Activated naive CD4-positive, alpha-beta T cell treated with anti-CD3 and anti-CD28 coated beads, Interleukin-2, amount 50 U/mL, for 24 hours (primary cell): ENCODE results near the gene RSU1.

ENCODE experiments used
- H3K27ac Mint-ChIP-seq: one replicate; pipeline ENCODE4 v1.8.0; 2021; ENCODE audit warnings: mild to moderate bottlenecking, mixed read lengths
- H3K27me3 Mint-ChIP-seq: one replicate; pipeline ENCODE4 v1.8.0; 2021; ENCODE audit warnings: mixed read lengths
- H3K36me3 Mint-ChIP-seq: one replicate; pipeline ENCODE4 v1.8.0; 2021; ENCODE audit warnings: mixed read lengths
- H3K4me1 Mint-ChIP-seq: one replicate; pipeline ENCODE4 v1.8.0; 2021; ENCODE audit warnings: mixed read lengths
- H3K4me3 Mint-ChIP-seq: one replicate; pipeline ENCODE4 v1.8.0; 2021; ENCODE audit warnings: mild to moderate bottlenecking, mixed read lengths
- H3K9me3 Mint-ChIP-seq: one replicate; pipeline ENCODE4 v1.8.0; 2021; ENCODE audit warnings: mixed read lengths

Gene RSU1

GRCh38 chr10:16653224-16653623 lies 164.0 kb downstream of the RSU1 start:
- peaks cover 6% of the 10 kb centered on the region for H3K36me3 Mint-ChIP-seq
- no peak overlapping the region for H3K27ac Mint-ChIP-seq
- H3K4me3 Mint-ChIP-seq: no peak overlapping the region
- no peaks in the 10 kb centered on the region for H3K9me3 Mint-ChIP-seq
- no peaks in the 10 kb centered on the region for H3K27me3 Mint-ChIP-seq
- peaks cover 14% of the 10 kb centered on the region for H3K4me1 Mint-ChIP-seq

DNA sequence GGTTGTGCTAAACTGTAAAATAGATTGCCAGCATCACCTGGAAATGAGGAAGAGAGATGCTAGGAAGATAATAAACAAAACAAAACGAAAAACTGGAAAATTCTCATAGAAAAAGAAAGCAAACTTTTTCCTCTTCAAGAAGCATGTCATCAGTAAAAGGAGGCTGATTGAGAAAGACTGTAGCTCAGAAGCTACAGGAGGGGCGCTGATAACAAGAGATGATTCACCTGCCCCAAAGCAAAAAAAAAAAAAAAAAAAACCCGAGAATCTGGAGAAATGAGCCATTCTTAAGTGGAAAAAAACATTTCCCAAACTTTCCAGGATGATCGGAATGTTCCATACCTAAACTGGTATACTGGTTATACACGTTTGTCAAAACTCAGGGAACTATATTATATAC lies 165.1 kb downstream of the RSU1 start:
- peaks cover 14% of the 10 kb centered on the region for H3K4me1 Mint-ChIP-seq
- no peak overlapping the region for H3K4me3 Mint-ChIP-seq
- H3K27me3 Mint-ChIP-seq: no peaks in the 10 kb centered on the region
- H3K9me3 Mint-ChIP-seq: no peaks in the 10 kb centered on the region
- peak overlapping the region; percentile 12 for H3K27ac Mint-ChIP-seq
- H3K36me3 Mint-ChIP-seq: peaks cover 6% of the 10 kb centered on the region

GRCh38 chr10:16649757-16650156 lies 167.5 kb downstream of the RSU1 start:
- no peaks in the 10 kb centered on the region for H3K9me3 Mint-ChIP-seq
- H3K27me3 Mint-ChIP-seq: no peaks in the 10 kb centered on the region
- H3K36me3 Mint-ChIP-seq: peaks cover 6% of the 10 kb centered on the region
- no peak overlapping the region for H3K4me3 Mint-ChIP-seq
- H3K27ac Mint-ChIP-seq: no peak overlapping the region
- peaks cover 18% of the 10 kb centered on the region for H3K4me1 Mint-ChIP-seq

- no peaks in the 10 kb centered on the region for H3K9me3 Mint-ChIP-seq
- H3K27ac Mint-ChIP-seq: no peak overlapping the region
- H3K27me3 Mint-ChIP-seq: no peaks in the 10 kb centered on the region
- H3K36me3 Mint-ChIP-seq: peaks cover 8% of the 10 kb centered on the region
- peaks cover 18% of the 10 kb centered on the region for H3K4me1 Mint-ChIP-seq
- H3K4me3 Mint-ChIP-seq: no peak overlapping the region
Observed at GRCh38 chr10:16648366-16648765, 168.9 kb downstream of the RSU1 start.

DNA sequence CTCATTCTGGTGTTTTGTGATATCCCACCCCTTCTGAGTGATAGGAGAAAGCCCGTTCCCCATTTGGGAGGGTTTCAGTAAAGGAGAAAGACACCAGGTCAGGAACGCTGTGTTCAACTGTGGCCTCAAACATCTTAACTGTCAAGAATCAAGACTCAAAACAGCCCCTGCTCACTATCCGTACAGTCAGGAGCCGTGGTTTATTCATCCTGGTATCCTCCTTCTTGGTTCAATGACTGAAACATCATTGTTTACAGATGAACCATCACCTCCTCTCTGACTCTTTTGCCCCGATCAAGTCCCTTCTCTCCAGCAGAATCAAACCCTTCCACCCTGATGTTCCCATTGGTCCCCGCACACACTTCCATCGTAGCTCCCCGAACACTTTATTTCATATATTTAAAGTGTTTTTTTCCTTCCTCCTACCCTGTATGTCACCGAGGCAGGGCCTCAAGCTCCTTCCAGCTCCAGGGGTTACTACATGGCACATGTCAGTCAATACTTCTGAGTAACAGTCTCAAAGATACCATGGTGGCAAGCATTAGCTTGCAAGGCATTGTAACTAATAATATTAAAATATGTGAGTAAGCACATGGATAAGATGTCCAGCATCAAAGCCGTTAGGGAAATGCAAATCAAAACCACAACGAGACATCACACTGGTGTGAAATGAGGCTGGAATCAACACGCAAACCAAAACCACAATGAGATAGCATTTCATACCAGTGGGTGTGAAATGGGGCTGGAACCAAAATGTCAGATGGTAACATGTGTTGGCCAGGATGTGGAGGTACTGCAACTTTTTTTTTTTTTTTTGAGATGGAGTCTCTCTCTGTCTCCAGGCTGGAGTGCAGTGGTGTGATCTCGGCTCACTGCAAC lies 170.8 kb downstream of the RSU1 start:
- Mint-ChIP-seq H3K9me3 (no peaks in the 10 kb centered on the region), H3K27ac (peak overlapping the region; percentile 15), H3K4me3 (no peak overlapping the region), H3K4me1 (peaks cover 7% of the 10 kb centered on the region), H3K27me3 (no peaks in the 10 kb centered on the region), H3K36me3 (peaks cover 3% of the 10 kb centered on the region)

DNA sequence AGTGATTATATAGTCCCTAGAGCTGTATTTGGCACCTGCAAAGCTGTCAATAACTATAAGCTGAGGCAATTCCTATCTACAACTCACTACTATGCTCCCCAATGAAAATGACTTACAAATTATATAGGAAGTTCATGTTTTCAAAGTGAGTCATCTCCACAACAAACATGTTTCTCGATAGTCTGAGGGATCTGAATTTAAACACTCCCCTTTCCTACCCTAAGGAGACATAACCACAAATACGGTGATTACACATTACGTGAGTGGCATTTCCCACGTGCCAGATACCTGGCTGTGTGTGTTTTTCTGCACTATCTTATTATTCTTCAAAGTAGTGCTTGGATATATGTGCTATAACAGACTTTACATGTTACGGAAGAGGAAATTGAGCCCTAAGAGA lies 173.1 kb downstream of the RSU1 start:
- Mint-ChIP-seq H3K27me3 (no peaks in the 10 kb centered on the region), H3K27ac (no peak overlapping the region), H3K36me3 (peaks cover 4% of the 10 kb centered on the region), H3K4me1 (peaks cover 9% of the 10 kb centered on the region), H3K4me3 (no peak overlapping the region), H3K9me3 (no peaks in the 10 kb centered on the region)

DNA sequence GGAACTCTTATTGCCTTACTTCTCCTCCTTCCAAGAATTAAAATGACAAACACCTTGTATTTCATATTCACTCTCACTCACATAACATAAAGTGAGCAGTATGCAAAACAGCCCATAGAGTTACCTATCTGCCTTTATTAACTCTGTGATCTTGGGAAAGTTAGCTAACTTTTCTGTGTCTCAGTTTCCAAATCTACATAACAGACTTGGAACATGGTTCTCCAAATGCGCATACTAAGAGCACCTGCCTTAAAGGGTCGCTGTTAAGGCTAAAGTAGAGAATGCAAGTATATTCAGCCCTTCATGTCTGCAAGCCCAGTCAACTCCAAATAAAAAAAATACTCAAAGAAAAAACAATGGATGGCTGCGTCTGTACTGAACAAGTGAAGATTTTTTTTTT lies 173.7 kb downstream of the RSU1 start:
- no peaks in the 10 kb centered on the region for H3K27me3 Mint-ChIP-seq

DNA sequence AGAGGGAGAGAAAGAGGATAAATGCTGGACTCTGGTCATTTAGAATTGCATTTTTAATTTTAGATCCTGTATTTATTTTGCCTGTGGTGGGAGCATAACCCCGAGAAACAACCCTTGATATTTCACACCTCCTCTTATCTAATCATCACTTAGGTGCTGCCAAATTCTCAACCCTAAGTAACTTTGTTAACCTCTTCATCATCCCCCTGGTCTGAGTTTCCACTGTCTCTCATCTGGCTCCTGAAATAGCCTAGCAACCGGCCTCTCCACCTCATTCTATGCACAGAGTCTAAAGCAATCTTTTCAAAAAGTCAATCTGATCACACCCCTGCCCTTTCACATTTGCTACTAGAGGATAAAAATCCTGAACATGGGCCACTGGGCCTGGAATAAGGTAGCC lies 177.1 kb downstream of the RSU1 start:
- Mint-ChIP-seq H3K27ac (peak overlapping the region; percentile 18), H3K36me3 (peaks cover 13% of the 10 kb centered on the region), H3K9me3 (no peaks in the 10 kb centered on the region), H3K4me3 (no peak overlapping the region), H3K27me3 (no peaks in the 10 kb centered on the region), H3K4me1 (peaks cover 5% of the 10 kb centered on the region)

More for the DNA sequence above, 173.7 kb downstream of the RSU1 start:
- Mint-ChIP-seq H3K4me3 (no peak overlapping the region), H3K9me3 (no peaks in the 10 kb centered on the region), H3K36me3 (peaks cover 6% of the 10 kb centered on the region), H3K27ac (no peak overlapping the region), H3K4me1 (peaks cover 9% of the 10 kb centered on the region)

GRCh38 chr10:16639471-16639870 lies 177.8 kb downstream of the RSU1 start:
- Mint-ChIP-seq H3K9me3 (no peaks in the 10 kb centered on the region), H3K4me1 (peaks cover 5% of the 10 kb centered on the region), H3K27ac (no peak overlapping the region), H3K36me3 (peaks cover 13% of the 10 kb centered on the region), H3K4me3 (no peak overlapping the region), H3K27me3 (no peaks in the 10 kb centered on the region)

- H3K4me3 Mint-ChIP-seq: no peak overlapping the region
- H3K27me3 Mint-ChIP-seq: no peaks in the 10 kb centered on the region
- H3K27ac Mint-ChIP-seq: no peak overlapping the region
- peaks cover 12% of the 10 kb centered on the region for H3K36me3 Mint-ChIP-seq
- H3K4me1 Mint-ChIP-seq: no peaks in the 10 kb centered on the region
- no peaks in the 10 kb centered on the region for H3K9me3 Mint-ChIP-seq
Observed at GRCh38 chr10:16632996-16633395, 184.2 kb downstream of the RSU1 start.

- Mint-ChIP-seq H3K9me3 (peaks cover 12% of the 10 kb centered on the region), H3K27me3 (no peaks in the 10 kb centered on the region), H3K27ac (no peak overlapping the region), H3K4me3 (no peak overlapping the region), H3K4me1 (no peaks in the 10 kb centered on the region), H3K36me3 (peaks cover 36% of the 10 kb centered on the region)
Observed at GRCh38 chr10:16626697-16627096, 190.5 kb downstream of the RSU1 start.

DNA sequence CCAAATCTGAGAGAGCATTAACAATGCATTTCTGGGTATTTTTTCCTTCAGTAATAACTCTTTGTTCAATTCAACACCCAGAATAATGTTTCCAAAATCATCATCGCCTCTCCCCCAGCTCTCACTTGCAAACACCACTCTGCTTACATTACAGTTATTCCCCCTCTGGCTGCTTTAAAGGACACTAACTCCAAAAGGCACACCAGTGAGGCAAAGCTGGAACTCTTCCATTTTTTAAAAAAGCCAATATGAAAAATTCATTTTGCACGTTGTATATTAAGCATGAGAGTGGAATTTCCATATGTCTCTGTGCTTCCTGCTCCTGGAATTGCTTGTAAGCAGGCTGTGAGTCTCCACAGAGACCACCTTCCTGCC lies 204.3 kb downstream of the RSU1 start:
- Mint-ChIP-seq H3K27me3 (no peaks in the 10 kb centered on the region), H3K36me3 (peaks cover 35% of the 10 kb centered on the region), H3K9me3 (peaks cover 8% of the 10 kb centered on the region)

GRCh38 chr10:16612115-16612980 lies 204.9 kb downstream of the RSU1 start:
- H3K9me3 Mint-ChIP-seq: peaks cover 8% of the 10 kb centered on the region
- H3K4me3 Mint-ChIP-seq: no peak overlapping the region
- peaks cover 33% of the 10 kb centered on the region for H3K36me3 Mint-ChIP-seq
- H3K27ac Mint-ChIP-seq: no peak overlapping the region
- no peaks in the 10 kb centered on the region for H3K4me1 Mint-ChIP-seq
- H3K27me3 Mint-ChIP-seq: no peaks in the 10 kb centered on the region

More for the DNA sequence above, 204.3 kb downstream of the RSU1 start:
- Mint-ChIP-seq H3K4me1 (no peaks in the 10 kb centered on the region), H3K27ac (no peak overlapping the region), H3K4me3 (no peak overlapping the region)

- Mint-ChIP-seq H3K36me3 (peaks cover 26% of the 10 kb centered on the region), H3K9me3 (peaks cover 6% of the 10 kb centered on the region), H3K27ac (no peak overlapping the region), H3K4me3 (no peak overlapping the region), H3K27me3 (no peaks in the 10 kb centered on the region), H3K4me1 (no peaks in the 10 kb centered on the region)
Observed at GRCh38 chr10:16611037-16611436, 206.2 kb downstream of the RSU1 start.

- no peaks in the 10 kb centered on the region for H3K27me3 Mint-ChIP-seq
- H3K4me3 Mint-ChIP-seq: no peak overlapping the region
- H3K36me3 Mint-ChIP-seq: peaks cover 11% of the 10 kb centered on the region
- no peak overlapping the region for H3K27ac Mint-ChIP-seq
- no peaks in the 10 kb centered on the region for H3K9me3 Mint-ChIP-seq
- H3K4me1 Mint-ChIP-seq: no peaks in the 10 kb centered on the region
Observed at GRCh38 chr10:16609211-16609610, 208.0 kb downstream of the RSU1 start.

DNA sequence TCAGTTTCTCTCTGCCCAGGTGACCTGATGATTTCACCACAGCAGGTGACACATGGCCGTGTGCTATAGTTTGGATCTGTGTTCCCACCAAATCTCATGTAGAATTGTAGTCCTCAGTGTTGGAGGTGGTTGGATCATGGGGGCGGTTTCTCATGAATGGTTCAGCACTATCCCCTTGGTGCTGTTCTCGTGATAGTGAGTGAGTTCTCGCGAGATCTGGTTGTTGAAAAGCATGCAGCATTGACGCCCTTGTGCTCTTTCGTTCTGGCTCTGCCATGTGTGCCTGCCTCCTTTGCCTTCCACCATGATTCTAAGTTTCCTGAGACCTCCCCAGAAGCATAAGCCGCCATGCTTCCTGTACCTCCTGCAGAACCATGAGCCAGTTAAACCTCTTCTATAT lies 210.3 kb downstream of the RSU1 start:
- peaks cover 8% of the 10 kb centered on the region for H3K36me3 Mint-ChIP-seq
- H3K4me1 Mint-ChIP-seq: no peaks in the 10 kb centered on the region
- no peak overlapping the region for H3K4me3 Mint-ChIP-seq
- H3K27me3 Mint-ChIP-seq: no peaks in the 10 kb centered on the region
- H3K9me3 Mint-ChIP-seq: no peaks in the 10 kb centered on the region
- no peak overlapping the region for H3K27ac Mint-ChIP-seq
